ENCODE measurements around the gene PPP2R3B. TPM values are rescaled to one million over a fixed set of nuclear protein-coding genes. Genes with fewer than 3 reads are reported as not detected.

Gene PPP2R3B
- polyA plus RNA-seq, 1 donor, result 282 TPM

DNA sequence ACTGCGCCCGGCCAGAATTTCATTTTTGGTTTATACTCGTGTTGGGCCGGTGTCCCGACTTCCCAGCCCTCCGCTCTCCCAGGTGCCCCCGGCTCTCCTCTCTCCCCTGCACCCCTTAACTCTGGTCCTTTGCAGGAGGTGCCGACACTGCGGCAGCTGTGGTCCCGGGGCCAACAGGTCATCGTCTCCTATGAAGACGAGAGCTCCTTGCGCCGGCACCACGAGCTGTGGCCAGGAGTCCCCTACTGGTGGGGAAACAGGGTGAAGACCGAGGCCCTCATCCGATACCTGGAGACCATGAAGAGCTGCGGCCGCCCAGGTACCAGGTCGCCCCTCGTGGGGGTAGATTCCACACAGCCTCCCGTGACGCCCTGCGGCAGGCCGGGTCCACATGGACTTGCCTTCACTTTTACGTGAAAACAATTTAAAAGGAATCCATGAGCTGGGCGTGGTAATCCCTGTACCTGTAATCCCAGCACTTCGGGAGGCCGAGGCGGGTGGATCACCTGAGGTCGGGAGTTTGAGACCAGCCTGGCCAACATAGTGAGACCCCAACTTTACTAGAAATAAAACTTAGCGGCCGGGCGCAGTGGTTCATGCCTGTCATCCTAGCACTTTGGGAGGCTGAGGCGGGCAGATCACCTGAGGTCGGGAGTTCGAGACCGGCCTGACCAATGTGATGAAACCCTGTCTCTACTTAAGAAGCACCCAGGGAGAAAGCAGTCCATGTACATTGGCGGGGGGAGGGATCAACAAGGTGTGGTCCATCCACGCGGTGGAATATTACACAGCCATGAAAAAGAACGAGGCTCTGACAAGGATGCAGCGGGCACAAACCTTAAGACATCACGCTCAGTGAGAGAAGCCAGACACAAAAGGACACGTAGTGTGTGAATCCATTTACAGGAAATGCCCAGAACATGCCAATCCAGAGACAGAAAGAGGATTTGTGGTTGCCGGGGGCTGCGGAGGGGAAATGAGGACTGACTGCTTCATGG lies 93.5 kb downstream of the PPP2R3B start:
- no peak for DNase-seq

DNA sequence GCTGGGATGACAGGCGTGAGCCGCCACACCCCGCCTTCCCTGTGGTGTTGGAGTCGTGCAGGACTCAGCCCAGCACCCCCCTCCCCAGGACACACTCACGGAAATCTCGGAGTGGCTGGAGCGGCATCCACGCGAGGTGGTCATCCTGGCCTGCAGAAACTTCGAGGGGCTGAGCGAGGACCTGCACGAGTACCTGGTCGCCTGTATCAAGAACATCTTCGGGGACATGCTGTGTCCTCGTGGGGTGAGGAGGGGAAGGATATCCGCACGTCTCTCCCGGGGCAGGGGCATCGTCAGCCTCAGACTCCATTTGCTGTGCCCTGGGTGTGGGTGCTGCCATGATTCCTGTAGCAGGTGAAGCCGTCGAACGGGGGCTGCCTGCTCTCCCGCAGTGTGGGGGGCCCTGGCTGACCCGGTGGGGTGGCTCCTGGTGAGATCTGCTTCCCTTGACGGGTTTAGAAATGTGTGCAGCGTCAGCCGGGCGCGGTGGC lies 95.3 kb downstream of the PPP2R3B start:
- DNase-seq, result no peak

DNA sequence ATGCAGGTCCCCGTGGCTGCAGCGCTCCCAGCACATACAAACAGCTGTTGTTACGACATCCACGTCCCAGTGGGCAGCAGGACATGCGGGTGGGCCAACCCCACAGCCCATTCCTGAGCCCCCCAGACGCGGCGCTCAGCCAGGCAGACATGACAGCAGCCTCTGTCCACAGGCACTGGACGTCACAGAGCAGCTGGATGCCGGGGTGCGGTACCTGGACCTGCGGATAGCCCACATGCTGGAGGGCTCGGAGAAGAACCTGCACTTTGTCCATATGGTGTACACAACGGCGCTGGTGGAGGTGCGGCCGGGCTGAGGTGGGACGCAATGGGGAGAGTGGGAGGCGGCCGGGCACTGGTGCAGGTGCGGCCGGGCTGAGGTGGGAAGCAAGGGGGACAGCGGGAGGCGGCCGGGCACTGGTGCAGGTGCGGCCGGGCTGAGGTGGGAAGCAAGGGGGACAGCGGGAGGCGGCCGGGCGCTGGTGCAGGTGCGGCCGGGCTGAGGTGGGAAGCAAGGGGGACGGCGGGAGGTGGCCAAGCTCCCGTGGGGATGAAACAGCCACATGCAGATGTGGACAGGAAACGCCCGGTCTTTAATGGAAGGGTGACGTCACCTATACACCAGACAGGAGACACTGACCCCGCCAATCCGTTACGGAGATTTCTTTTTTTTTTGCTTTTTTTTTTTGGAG lies 96.1 kb downstream of the PPP2R3B start:
- no peak for DNase-seq

DNA sequence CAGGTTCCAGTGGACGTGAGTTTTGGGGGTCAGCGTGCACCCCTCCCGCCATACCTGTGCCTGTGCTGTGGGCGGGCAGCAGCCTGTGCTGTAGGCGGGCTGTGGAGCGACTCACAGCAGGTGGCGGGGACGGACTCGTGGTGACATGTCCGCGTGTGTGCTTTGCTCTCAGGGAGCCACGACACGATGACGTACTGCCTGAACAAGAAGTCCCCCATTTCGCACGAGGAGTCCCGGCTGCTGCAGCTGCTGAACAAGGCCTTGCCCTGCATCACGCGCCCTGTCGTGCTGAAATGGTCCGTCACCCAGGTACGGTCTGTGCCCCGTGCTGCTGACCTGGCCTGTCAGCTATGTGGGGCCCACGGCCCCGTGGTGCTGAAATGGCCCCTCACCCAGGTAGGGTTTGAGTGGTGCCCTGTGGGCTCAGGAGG lies 98.1 kb downstream of the PPP2R3B start:
- DNase-seq, result no peak

DNA sequence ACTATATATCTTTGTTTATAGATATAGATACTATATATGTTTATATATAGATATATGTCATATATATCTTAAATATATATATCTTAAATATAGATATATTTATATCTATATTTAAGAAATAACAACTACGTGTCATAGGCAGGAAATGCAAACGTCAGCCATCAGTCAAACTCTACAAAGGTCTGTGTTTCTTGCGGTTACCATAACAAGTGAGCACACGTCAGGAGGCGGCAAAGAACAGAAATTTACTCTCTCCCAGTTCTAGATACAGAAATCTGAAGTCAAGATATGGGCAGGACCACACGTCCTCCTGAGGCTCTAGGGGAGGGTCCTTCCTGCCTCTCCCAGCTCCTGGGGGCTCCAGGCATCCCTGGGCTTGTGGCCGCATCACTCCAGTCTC lies 99.0 kb downstream of the PPP2R3B start:
- no peak for DNase-seq

DNA sequence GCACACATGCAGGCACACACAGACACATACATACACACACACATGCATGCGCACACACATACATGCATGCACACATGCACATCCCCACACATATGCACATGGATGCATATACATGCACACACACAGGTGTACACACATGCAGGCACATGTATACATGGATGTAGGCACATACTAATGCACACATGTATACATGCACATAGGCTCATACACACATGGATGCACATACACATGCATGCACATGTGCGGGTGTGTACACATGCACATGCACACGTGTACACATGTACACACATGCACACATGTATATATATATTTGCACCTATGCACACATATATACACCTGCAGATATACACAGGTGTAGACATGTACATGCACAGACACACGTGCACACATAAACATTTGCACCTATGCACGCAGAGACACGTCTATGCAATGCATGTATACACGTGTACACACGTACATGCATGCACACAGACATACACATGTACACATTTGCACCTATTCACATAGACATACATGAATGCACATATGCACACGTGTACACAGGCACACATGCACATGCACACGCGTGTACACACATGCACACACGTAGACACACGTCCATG lies 101.5 kb downstream of the PPP2R3B start:
- DNase-seq, result no peak

Other genes with a start within 250 kb of the PPP2R3B start
- gene PLCXD1, start 105.5 kb downstream of the PPP2R3B start, polyA plus RNA-seq (ENCODE audit: insufficient read length), result 18.5 TPM
- gene GTPBP6, start 68.1 kb downstream of the PPP2R3B start, polyA plus RNA-seq (ENCODE audit: insufficient read length), result 62.7 TPM
- 3.0 TPM for gene SHOX, start 243.9 kb upstream of the PPP2R3B start, polyA plus RNA-seq (ENCODE audit: insufficient read length)